Ascending aorta (tissue), 2 donors: ENCODE measurements around the gene INSL3. TPM values are rescaled to one million over a fixed set of nuclear protein-coding genes. Genes with fewer than 3 reads are reported as not detected.
"Not testable (repeated sequence)": the region's sequence is repeated elsewhere in the genome, so short reads cannot be mapped to it uniquely, and the experiment has no call there.

ENCODE experiments used
- DNase-seq, 2 donors: peaks; one replicate each; pipeline ENCODE4 v3.0.0-alpha.2; 2019; ENCODE audit warnings: low spot score in 2 of 2
- H3K27ac ChIP-seq, 2 donors: fragments of 200-600 bp; sonication (generic); one replicate each; pipeline ENCODE4 v1.5.1; 2016 to 2017; ENCODE audit warnings: mild to moderate bottlenecking in 1 of 2
- H3K27me3 ChIP-seq: fragments of 200-600 bp; sonication (generic); one replicate; pipeline ENCODE4 v1.5.1; 2017
- H3K36me3 ChIP-seq, 2 donors: fragments of 200-600 bp; sonication (generic); one replicate each; pipeline ENCODE4 v1.5.1; 2016
- H3K4me1 ChIP-seq, 2 donors: fragments of 200-600 bp; sonication (generic); one replicate each; pipeline ENCODE4 v1.5.1; 2016 to 2017; ENCODE audit warnings: mild to moderate bottlenecking in 1 of 2
- H3K4me3 ChIP-seq, 2 donors: fragments of 200-600 bp; sonication (generic); one replicate each; pipeline ENCODE4 v1.5.1; 2016 to 2017; ENCODE audit warnings: mild to moderate bottlenecking in 1 of 2
- H3K9me3 ChIP-seq, 2 donors: fragments of 200-600 bp; sonication (generic); one replicate each; pipeline ENCODE4 v1.5.1; 2016
- intact Hi-C: fragments of 100-400 bp; cut with DNase I; formaldehyde crosslinking; loops from one replicate; pipeline ENCODE4 v1.15.1; 2023
- total RNA-seq: library from RNA; depleted of rRNA; stranded (reverse); fragments of >200 nt; gene quantifications from one replicate; pipeline ENCODE4 v1.1.0, GENCODE V29; 2016
- TF ChIP-seq, protein P1 (sequence below), 3 experiments: fragments of 200-600 bp in 2 of 3; fragments of 450-650 bp in 1 of 3; sonication (generic) in 2 of 3; IDR thresholded peaks; one replicate each; pipeline ENCODE4 v1.5.1; 2016 to 2019; ENCODE audit warnings: antibody characterized with exemption in 3 of 3, mild to moderate bottlenecking in 1 of 3, moderate library complexity in 1 of 3

INSL3 gene
- total RNA-seq, 1 donor from 2014 or later = not detected

DNA sequence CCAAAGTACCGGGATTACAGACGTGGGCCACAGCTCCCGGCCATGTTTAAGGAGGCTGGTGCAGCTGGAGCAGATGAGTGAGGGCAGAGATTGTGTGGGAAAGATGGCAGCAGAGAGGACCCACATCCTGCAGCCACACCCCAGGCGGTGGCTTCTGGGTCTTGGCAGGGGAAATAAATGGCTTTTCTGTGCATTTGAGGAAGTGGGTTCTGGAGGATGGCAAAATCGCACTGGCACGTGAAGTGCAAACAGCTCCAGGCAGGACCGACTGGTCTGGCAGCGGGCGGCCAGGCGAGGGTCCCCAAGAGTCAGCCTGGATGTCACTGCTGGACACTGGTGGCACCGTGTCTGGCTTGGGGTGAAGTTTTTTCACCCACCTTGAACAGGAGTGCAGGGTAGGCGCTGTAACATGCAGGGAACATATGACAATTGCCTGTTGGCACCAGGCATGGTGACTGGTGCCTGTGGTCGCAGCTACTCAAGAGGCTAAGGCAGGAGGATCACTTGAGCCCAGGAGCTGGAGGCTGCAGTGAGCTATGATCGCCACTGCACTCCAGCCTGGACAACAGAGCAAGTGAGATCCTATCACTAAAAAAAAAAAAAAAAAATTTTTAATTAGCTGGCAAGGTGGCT, 17.9 kb downstream of the INSL3 start:
- H3K9me3 ChIP-seq = no peaks in the 10 kb centered on the region
- no peaks in the 10 kb centered on the region for H3K36me3 ChIP-seq
- H3K4me1 ChIP-seq = no peaks in the 10 kb centered on the region
- TF ChIP-seq, protein P1, sequence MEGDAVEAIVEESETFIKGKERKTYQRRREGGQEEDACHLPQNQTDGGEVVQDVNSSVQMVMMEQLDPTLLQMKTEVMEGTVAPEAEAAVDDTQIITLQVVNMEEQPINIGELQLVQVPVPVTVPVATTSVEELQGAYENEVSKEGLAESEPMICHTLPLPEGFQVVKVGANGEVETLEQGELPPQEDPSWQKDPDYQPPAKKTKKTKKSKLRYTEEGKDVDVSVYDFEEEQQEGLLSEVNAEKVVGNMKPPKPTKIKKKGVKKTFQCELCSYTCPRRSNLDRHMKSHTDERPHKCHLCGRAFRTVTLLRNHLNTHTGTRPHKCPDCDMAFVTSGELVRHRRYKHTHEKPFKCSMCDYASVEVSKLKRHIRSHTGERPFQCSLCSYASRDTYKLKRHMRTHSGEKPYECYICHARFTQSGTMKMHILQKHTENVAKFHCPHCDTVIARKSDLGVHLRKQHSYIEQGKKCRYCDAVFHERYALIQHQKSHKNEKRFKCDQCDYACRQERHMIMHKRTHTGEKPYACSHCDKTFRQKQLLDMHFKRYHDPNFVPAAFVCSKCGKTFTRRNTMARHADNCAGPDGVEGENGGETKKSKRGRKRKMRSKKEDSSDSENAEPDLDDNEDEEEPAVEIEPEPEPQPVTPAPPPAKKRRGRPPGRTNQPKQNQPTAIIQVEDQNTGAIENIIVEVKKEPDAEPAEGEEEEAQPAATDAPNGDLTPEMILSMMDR (IDR thresholded peaks at IDR 0.05) = no peak
- H3K4me3 ChIP-seq = no peak overlapping the region
- DNase-seq = no peak
- no peaks in the 10 kb centered on the region for H3K27me3 ChIP-seq
- intact Hi-C loops = no loop called here
- H3K27ac ChIP-seq = no peak overlapping the region

DNA sequence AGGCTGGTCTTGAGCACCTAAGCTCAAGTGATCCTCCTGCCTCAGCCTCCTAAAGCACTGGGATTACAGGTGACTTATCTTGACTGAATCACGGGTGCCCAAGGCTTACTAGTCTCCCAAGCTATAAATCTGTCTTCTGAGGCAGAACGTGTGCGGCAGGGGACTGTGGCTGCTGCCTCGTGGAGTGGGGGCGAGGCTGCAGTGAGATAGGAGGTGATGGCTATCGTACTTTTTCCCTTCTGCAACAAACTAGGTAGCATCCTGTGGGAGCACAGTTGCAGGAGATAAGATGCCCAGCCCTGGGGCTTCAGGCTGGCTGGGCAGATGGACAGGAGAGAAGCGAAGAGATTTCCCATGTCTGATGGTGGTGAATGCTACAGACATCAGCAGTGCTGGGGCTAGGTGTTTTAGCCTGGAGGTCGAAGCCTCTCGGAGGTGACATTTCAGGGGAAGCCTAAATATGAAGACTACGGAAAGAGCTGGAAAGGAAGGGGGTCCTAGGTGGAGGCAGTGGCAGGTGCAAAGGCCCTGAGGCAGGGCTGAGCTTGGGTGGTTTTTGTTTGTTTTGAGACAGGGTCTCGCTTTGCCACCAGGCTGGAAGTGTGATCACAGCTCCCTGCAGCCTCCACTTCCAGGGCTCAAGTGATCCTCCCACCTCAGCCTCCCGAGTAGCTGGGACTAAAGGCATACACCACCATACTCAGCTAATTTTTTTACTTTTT, 19.0 kb downstream of the INSL3 start:
- H3K4me3 ChIP-seq = no peak overlapping the region
- intact Hi-C loops = no loop called here
- DNase-seq = no peak
- H3K9me3 ChIP-seq = no peaks in the 10 kb centered on the region
- no peaks in the 10 kb centered on the region for H3K4me1 ChIP-seq
- H3K27ac ChIP-seq = no peak overlapping the region
- no peaks in the 10 kb centered on the region for H3K36me3 ChIP-seq
- TF ChIP-seq, protein P1 (IDR thresholded peaks at IDR 0.05) = no peak
- no peaks in the 10 kb centered on the region for H3K27me3 ChIP-seq

DNA sequence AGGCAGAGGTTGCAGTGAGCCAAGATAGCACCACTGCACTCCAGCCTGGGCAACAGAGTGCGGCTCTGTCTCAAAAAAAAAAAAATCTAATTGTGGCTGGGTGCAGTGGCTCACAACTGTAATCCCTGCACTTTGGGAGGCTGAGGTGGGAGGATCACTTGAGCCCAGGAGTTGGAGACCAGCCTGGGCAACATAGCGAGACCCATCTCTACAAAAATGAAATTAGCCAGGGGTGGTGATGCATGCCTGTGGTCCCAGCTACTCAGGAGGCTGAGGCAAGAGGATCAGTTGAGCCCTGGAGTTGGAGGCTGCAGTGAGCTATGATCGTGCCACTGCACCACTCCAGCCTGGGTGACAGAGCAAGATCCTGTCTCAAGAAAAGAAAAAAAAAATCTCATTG, 22.7 kb downstream of the INSL3 start:
- H3K4me1 ChIP-seq, H3K9me3 ChIP-seq, intact Hi-C loops, H3K27ac ChIP-seq, H3K4me3 ChIP-seq, H3K27me3 ChIP-seq, DNase-seq, H3K36me3 ChIP-seq: not testable (repeated sequence)

DNA sequence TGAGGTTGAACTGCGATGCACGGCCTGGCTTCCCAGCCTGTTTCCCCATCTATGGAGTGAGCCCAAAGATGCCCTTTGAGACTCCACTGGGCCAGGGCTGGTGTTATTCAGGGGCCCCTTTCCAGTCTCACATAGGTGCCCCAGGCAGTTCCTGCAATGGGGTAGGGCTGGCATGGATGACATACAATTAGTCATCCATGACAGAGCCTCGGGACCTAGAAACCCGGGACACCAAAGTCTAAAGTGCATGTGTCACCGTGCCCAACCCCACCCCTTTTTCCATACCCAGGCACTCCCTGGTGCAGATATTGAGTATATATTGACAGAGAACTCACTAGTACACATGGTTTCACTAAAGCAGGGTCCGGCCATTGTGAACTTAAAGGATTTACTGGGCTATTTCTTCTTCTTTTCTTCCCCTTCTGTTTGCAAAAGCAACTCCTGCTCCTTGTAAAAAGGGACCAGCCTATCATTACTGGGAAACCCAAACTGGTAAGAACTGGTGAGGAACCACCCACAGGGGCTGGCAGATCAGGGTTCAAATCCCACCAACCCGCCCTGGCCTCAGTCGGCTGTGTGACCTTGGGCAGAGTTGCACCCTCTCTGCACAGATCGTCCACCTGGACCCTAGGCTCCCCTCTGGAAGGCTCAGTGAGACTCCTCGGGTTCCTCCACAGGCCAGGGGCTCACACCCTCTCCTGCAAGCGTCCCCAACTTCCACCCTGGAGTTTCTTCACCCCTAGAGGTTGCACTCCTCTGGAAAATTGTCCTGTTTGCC, 23.7 kb downstream of the INSL3 start:
- intact Hi-C loops = no loop called here
- Histone ChIP-seq H3K9me3 (no peaks in the 10 kb centered on the region), H3K36me3 (no peaks in the 10 kb centered on the region), H3K4me1 (no peaks in the 10 kb centered on the region), H3K4me3 (no peak overlapping the region), H3K27me3 (no peaks in the 10 kb centered on the region), H3K27ac (no peak overlapping the region)
- no peak for DNase-seq
- TF ChIP-seq, protein P1 (IDR thresholded peaks at IDR 0.05) = no peak

DNA sequence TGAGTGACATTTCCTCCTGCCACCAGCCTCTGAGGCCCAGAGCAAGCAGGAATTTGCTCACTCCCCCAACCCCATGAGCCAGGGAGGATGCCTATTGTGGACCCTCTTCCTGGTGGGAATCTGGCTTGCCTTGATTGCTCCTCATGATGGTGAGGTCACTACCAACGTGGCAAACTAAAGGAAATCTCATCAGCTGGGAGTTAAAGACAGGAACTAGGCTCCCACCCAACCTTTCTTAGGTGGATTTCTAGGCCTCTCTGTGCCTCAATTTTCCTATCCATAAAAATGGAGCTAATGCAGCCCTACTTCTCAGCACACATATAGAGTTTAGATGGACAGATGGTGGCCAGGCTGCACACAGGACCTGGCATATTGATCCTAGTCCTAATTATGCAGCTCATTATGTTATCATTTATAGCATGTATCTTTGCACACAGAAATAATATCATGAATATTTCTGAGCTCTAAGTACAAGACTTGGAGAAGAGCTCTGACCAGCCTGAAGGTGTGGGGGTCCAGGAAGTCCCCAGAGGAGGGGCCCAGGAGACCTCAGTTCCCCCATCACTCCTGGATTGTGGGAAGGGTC, 24.4 kb downstream of the INSL3 start:
- intact Hi-C loops = no loop called here
- no peak for DNase-seq
- H3K4me1 ChIP-seq = no peaks in the 10 kb centered on the region
- no peak overlapping the region for H3K27ac ChIP-seq
- no peaks in the 10 kb centered on the region for H3K36me3 ChIP-seq
- no peak overlapping the region for H3K4me3 ChIP-seq
- TF ChIP-seq, protein P1 (IDR thresholded peaks at IDR 0.05) = no peak
- H3K9me3 ChIP-seq = no peaks in the 10 kb centered on the region
- no peaks in the 10 kb centered on the region for H3K27me3 ChIP-seq
